HG03460 (cell line): ENCODE results near the gene JPT2.
A peak's percentile ranks its signal among the peaks of the same experiment; 100 is the strongest.
"Not testable (repeated sequence)": the region's sequence is repeated elsewhere in the genome, so short reads cannot be mapped to it uniquely, and the experiment has no call there.

Experiments used
- ATAC-seq: cut with Tn5 transposase; IDR thresholded peaks from one replicate; pipeline ENCODE4 v1.9.1; 2021; ENCODE audit not compliant: unreplicated experiment

JPT2 gene

GRCh38 chr16:1705688-1706385 lies 27.8 kb downstream of the JPT2 start, which contains the start of gene MAPK8IP3:
Gene MAPK8IP3, plus strand, starts transcription at chr16:1706195. Its CDS starts 145 bp downstream, at chr16:1706340.
- peak; percentile 76 for ATAC-seq

DNA sequence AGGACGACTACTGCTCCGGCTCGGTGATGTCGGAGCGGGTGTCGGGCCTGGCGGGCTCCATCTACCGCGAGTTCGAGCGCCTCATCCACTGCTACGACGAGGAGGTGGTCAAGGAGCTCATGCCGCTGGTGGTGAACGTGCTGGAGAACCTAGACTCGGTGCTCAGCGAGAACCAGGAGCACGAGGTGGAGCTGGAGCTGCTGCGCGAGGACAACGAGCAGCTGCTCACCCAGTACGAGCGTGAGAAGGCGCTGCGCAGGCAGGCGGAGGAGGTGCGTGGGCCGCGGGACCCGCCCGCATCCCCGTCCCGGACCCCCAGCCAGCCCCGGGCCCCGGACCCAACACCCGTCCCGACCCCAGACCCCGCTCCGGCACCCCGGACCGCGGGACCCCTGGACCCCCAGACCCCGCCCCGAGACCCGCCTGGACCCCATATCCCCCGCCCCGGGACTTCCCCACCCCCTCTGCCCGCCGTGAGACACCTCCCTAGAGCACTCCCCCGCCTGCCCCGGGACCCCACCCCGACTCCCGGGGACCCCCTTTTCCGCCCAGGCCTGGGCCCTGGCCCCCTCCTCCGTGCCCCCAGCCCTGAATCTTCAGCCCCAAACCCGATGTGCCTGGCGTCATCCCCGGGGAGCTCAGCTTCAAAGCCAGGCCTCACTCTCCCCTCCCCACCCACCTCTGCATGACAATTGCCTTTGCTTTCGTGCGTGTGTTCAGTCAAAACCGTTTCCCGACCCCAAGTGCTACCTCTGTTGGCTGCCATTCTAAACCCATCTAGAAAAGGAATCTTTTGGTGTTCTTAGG lies 28.5 kb downstream of the JPT2 start:
- peak; percentile 4 for ATAC-seq

DNA sequence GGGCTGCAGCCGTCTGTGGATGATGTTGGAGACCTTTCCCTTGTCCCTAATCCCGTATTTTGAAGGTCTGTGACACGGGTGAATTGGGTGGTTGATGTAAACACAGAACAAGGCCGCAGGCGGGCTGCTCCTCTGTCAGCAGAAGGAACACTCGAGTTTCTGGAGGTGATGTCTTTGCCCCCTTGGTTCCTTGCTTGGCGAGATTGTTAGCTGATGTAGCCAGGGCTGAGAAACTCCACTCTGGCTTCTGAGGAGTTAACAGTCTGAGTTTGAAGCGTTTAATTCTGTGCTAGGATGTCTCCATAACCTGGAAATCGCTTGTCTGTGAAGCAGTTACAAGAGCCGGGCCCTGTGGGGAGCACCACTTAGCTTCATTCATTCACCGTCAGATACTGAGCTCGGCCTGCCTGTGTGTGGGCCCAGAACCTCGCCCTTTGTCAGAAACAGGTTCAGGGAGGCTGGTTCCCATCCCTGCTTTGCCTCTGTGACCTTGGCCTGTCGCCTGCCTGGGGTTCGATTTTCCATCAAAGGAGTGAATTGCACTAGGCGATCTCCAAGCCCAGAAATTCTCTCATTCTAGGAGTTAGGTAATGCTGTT lies 29.2 kb downstream of the JPT2 start:
- ATAC-seq, result no peak

DNA sequence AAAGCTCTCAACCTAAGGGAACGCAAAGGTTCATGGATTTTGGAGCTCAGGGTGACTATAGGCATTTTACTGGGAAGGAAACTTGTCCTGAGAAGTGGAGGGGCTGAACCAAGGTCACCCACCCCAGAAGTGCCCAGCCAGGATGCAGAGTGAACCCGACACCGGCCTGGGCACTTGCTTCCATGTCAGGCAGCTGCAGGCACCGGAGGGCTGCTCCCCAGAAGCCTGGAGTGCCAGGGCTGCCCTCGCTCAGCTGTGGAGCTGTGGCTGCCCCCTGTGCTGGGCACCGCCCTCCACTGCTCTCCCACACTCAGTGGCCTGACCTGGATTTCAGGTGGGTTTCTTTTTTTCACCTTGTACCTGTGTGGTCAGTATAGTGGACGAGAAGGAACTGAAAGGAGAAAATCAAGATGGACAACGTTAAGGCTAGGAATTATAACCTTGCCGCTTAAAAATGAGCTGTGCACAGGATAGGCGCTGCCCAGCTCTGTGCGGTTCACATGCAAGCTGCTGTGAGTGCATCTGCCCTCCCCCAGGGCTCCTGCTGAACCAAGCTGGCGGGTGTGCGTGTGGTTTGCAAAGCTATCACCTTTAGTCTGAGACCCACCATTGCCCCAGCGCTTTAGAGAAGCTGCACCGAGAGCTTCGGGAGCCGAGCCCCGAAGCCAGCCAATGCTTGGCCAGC lies 30.1 kb downstream of the JPT2 start:
- no peak for ATAC-seq

- no peak for ATAC-seq
Observed at GRCh38 chr16:1708768-1709180, 30.7 kb downstream of the JPT2 start.

- no peak for ATAC-seq
Observed at GRCh38 chr16:1709356-1709755, 31.3 kb downstream of the JPT2 start.

GRCh38 chr16:1710811-1711507 lies 32.9 kb downstream of the JPT2 start:
- no peak for ATAC-seq

- ATAC-seq, result no peak
Observed at GRCh38 chr16:1712791-1713261, 34.7 kb downstream of the JPT2 start.

DNA sequence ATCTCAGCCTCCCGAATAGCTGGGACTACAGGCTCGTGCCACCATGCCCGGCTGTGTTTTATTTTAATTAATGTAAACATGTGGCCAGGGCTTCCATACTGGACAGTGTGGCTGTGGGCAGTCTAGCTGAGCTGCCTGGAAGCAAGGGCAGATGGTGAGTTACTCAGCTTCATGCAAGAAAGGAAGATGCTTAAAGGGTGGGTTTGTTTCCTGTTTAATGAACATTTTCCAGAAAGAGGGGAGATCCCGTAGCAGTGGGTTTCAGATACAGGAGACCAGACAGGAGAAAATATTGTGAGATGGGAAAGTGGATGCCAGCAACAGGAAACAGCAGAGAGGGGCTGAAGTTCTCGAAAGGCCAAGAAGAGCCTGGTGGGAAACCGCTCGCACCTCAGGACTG lies 35.3 kb downstream of the JPT2 start:
- ATAC-seq, result no peak

DNA sequence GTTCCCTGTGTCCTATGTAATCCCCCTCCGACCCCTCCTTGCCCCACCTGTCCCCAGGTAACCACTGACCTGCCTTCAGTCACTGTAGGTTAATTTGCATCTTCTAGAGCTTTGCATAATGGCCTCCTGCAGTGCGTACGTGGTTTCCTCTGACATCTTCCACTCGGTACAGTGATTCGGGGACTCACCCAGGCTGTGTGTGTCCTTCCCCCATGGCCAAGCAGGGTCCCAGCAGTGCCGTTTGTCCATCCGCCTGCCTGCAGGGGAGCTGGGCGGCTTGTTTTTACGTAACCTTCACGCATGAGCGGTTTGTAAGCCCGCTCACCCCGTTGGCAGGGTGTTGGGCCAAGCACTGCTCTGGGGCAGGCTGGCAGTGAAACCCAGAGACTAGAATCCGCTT lies 35.9 kb downstream of the JPT2 start:
- ATAC-seq, result no peak

- ATAC-seq, result no peak
Observed at GRCh38 chr16:1715220-1715619, 37.1 kb downstream of the JPT2 start.

DNA sequence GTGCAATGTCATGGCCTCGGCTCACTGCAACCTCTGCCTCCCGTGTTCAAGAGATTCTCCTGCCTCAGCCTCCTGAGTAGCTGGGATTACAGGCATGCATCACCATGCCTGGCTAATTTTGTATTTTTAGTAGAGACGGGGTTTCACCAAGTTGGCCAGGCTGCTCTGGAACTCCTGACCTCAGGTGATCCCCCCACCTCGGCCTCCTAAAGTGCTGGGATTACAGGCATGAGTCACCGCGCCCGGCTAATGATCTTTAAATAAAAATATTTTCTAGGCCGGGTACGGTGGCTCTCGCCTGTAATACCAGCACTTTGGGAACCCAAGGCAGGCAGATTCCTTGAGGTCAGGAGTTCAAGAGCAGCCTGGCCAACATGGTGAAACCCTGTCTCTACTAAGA lies 40.2 kb downstream of the JPT2 start:
- ATAC-seq, result not testable (repeated sequence)

DNA sequence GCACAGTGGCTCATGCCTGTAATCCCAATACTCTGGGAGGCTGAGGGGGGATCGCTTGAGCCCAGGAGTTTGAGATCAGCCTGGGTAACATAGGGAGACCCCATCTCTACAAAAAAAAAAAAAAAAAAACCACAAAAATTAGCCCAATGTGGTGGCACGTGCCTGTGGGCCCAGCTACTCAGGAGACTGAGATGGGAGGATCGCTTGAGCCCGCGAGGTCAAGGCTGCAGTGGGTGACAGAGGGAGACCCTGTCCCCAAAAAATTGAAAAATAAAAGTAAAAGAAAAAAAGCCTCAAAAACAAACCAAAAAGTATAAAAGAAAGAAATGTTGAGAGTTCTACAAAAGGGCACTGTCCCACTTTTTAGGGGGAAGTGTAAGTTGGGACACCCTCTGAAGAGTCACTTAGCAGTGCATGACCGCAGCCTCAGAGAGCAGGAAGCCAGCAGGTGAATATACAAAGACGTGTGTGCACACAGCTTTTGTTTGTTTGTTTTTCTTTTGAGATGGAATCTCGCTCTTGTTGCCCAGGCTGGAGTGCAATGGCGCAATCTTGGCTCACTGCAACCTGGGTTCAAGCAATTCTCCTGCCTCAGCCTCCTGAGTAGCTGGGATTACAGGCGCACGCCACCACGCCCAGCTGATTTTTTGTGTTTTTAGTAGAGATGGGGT lies 41.6 kb downstream of the JPT2 start:
- ATAC-seq, result not testable (repeated sequence)

DNA sequence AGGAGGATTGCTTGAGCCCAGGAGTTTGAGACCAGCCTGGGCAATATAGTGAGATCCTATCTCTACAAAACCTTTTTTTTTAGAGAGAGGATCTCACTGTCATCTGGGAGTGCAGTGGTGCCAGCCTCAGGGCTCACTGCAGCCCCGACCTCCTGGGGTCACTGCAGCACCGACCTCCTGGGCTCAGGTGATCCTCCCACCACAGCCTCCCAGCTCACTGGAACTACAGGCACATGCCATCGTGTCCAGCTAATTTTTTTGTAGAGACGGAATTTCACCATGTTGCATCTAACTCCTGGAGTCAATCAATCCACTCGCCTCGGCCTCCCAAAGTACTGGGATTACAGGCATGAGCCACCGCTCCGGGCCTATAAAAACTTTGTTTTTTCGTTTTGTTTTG lies 43.3 kb downstream of the JPT2 start:
- no peak for ATAC-seq

DNA sequence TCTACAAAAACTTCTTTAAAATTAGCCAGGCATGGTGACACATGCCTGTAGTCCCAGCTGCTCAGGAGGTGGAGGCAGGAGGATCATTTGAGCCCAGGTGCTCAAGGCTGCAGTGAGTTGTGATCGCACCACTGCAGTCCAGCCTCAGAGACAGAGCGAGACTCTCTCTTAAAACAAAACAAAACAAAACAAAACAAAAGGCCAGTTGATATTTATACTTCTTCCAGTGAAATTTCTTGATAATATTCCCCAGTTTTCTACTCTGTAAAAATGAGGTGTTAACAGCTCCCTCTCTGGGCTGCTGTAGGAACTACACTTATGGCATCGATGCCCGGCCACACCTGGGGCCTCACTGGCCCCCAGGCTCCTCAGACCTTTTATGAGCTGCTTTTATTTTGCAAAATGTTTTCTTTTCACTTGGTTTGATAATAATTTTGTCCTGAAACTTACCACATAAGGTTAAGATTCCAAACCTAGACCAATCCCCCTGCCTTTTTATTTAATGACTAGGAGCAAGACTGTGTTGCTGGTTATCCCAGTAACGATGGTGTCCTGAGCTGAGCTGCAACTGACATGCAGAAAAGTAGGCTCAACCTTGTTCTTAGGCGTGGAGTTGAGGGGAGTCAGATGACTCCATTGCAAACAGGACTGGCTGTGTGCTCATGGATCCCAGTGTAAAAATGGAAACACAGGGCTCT lies 45.5 kb downstream of the JPT2 start:
- ATAC-seq, result no peak

GRCh38 chr16:1724491-1724890 lies 46.4 kb downstream of the JPT2 start:
- no peak for ATAC-seq

DNA sequence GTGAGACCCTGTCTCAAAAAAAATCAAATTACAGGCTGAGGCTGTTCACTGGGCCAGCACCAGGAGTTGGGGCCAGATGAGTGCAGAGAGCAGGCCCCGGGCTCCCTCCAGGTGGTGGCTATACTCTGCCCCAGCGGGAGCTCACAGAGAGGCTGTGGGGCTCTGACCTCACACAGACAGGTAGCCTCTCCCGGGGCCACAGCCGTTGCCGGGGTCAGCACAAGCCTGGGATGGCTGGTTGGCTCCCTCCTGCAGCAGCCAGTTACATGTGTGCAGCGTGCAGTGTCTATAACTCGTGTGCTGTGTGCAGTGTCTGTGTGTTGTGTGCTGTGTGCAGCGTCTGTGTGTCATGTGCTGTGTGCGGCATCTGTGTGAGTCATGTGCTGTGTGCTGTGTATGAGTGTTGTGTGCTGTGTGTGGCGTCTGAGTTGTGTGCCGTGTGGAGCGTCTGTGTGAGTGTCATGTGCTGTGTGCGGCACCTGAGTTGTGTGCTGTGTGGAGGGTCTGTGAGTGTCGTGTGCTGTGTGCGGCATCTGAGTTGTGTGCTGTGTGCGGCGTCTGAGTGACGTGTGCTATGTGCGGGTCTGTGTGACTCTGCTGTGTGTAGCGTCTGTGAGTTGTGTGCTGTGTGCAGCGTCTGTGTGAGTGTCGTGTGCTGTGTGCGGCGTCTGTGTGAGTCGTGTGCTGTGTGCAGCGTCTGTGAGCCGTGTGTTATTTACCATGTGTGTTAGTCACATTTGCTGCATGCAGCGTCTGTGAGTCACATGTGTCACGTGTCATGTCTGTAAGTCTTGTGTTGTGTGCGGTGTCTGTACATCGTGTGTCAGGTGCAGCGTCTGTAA lies 48.8 kb downstream of the JPT2 start:
- ATAC-seq, result no peak
